ENCODE measurements around the gene NEK4. TPM values are rescaled to one million over a fixed set of nuclear protein-coding genes. Genes with fewer than 3 reads are reported as not detected.

Gene NEK4
- total RNA-seq, 4 donors from 2014 or later: 36.7 to 65.6 (median 41.8) TPM

- Histone ChIP-seq H3K27me3 (no peaks in the 10 kb centered on the region), H3K9me3 (no peaks in the 10 kb centered on the region), H3K4me1 (no peaks in the 10 kb centered on the region), H3K4me3 (replicated peaks in 1 of 3) (no peak overlapping the region), H3K27ac (no peak overlapping the region), H3K36me3 (no peaks in the 10 kb centered on the region)
- WGBS, 2 donors: 80 to 88% methylated on average over 2 to 18 of the region's 18 CpGs
- DNase-seq: no peak
- TF ChIP-seq POLR2A (IDR thresholded peaks at IDR 0.05) (no peak), CTCF (IDR thresholded peaks at IDR 0.05) (no peak)
- intact Hi-C loops (cut with DNase I): no loop called here
These were observed 13.4 kb upstream of the NEK4 start for GRCh38 chr3:52784021-52784621.

GRCh38 chr3:52783211-52783555 is 12.4 kb upstream of the NEK4 start:
- Histone ChIP-seq H3K4me3 (replicated peaks in 1 of 3) (no peak overlapping the region), H3K9me3 (no peaks in the 10 kb centered on the region), H3K27me3 (no peaks in the 10 kb centered on the region), H3K27ac (no peak overlapping the region), H3K36me3 (no peaks in the 10 kb centered on the region), H3K4me1 (no peaks in the 10 kb centered on the region)
- TF ChIP-seq POLR2A (IDR thresholded peaks at IDR 0.05) (no peak), CTCF (IDR thresholded peaks at IDR 0.05) (no peak)
- intact Hi-C loops (cut with DNase I): no loop called here
- WGBS, 2 donors: 87 to 88% methylated on average over 3 of the region's 3 CpGs
- no peak for DNase-seq

GRCh38 chr3:52782412-52783210 is 11.9 kb upstream of the NEK4 start:
- no peak overlapping the region for H3K4me3 ChIP-seq (replicated peaks in 1 of 3)
- H3K27ac ChIP-seq: no peak overlapping the region
- intact Hi-C loops (cut with DNase I): no loop called here
- no peaks in the 10 kb centered on the region for H3K9me3 ChIP-seq
- 73 to 75% methylated on average over 10 to 12 of the region's 12 CpGs for WGBS, 2 donors
- H3K27me3 ChIP-seq: no peaks in the 10 kb centered on the region
- no peaks in the 10 kb centered on the region for H3K36me3 ChIP-seq
- H3K4me1 ChIP-seq: no peaks in the 10 kb centered on the region
- TF ChIP-seq POLR2A (IDR thresholded peaks at IDR 0.05): no peak
- no peak for TF ChIP-seq CTCF (IDR thresholded peaks at IDR 0.05)
- DNase-seq: no peak

- no peaks in the 10 kb centered on the region for H3K9me3 ChIP-seq
- no peaks in the 10 kb centered on the region for H3K27me3 ChIP-seq
- no peaks in the 10 kb centered on the region for H3K4me1 ChIP-seq
- intact Hi-C loops (cut with DNase I): no loop called here
- WGBS, 2 donors: 51 to 64% methylated on average over 9 to 10 of the region's 13 CpGs
- no peaks in the 10 kb centered on the region for H3K36me3 ChIP-seq
- TF ChIP-seq CTCF (IDR thresholded peaks at IDR 0.05) (no peak), POLR2A (IDR thresholded peaks at IDR 0.05) (no peak)
- no peak overlapping the region for H3K4me3 ChIP-seq (replicated peaks in 1 of 3)
- no peak overlapping the region for H3K27ac ChIP-seq
- DNase-seq: no peak
These were observed 11.0 kb upstream of the NEK4 start for GRCh38 chr3:52781741-52782140.

GRCh38 chr3:52779837-52780585 is 9.3 kb upstream of the NEK4 start:
- no peak overlapping the region for H3K27ac ChIP-seq
- intact Hi-C loops (cut with DNase I): no loop called here
- H3K27me3 ChIP-seq: no peaks in the 10 kb centered on the region
- H3K36me3 ChIP-seq: no peaks in the 10 kb centered on the region
- H3K4me1 ChIP-seq: no peaks in the 10 kb centered on the region
- no peak for DNase-seq
- H3K9me3 ChIP-seq: no peaks in the 10 kb centered on the region
- 81 to 86% methylated on average over 8 of the region's 8 CpGs for WGBS, 2 donors
- TF ChIP-seq CTCF (IDR thresholded peaks at IDR 0.05): no peak
- no peak for TF ChIP-seq POLR2A (IDR thresholded peaks at IDR 0.05)
- no peak overlapping the region for H3K4me3 ChIP-seq (replicated peaks in 1 of 3)
